Measurements from ENCODE around the gene FERMT3. TPM values are rescaled to one million over a fixed set of nuclear protein-coding genes. Genes with fewer than 3 reads are reported as not detected.

Gene FERMT3
- total and polyA plus RNA-seq, 2 of the 8 experiments (the other 6 are each of a cell fraction or from before 2014, with no cell fraction given), result 1.4 to 3.7 TPM

DNA sequence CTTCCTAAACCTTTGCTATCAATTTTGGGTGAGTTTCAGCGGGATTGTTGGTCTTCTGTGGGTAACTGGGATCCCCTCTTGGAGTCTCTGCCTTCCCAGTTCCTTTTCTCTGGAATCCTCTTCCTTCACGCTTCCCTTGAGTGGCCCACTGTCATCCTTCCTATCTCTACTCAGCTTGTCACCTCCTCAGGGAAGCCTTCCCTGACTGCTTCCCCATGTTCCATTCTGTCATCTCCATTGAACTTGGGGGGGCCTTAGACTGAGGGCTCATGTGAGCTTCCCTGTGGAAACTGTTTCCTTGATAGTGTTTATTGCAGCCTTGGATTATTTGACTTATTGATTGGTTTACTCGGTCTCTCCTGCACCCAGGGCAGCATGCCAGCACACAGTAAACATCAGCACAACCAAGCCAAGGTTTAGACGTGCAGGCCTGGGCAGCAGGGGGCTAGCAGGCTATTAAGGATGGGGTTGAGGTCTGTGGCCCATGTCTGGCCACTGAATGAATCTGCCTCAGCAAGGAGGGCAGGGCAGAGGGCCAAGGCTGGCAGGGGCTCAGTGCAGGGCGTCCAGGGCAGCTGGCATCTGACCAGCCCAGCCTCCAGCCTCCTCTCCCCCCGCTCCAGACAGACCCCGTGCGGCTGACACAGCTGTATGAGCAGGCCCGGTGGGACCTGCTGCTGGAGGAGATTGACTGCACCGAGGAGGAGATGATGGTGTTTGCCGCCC lies 12.3 kb downstream of the FERMT3 start (continued):
- TF ChIP-seq, protein P1, sequence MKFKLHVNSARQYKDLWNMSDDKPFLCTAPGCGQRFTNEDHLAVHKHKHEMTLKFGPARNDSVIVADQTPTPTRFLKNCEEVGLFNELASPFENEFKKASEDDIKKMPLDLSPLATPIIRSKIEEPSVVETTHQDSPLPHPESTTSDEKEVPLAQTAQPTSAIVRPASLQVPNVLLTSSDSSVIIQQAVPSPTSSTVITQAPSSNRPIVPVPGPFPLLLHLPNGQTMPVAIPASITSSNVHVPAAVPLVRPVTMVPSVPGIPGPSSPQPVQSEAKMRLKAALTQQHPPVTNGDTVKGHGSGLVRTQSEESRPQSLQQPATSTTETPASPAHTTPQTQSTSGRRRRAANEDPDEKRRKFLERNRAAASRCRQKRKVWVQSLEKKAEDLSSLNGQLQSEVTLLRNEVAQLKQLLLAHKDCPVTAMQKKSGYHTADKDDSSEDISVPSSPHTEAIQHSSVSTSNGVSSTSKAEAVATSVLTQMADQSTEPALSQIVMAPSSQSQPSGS (IDR thresholded peaks at IDR 0.05; ENCODE audit: low read length), result no peak
- TF ChIP-seq CREB1 (IDR thresholded peaks at IDR 0.05) (no peak), SP2 (IDR thresholded peaks at IDR 0.05; ENCODE audit: low read length) (no peak), MAFK (IDR thresholded peaks at IDR 0.05; ENCODE audit: low read depth, low read length) (no peak), BRCA1 (IDR thresholded peaks at IDR 0.05; ENCODE audit: low read depth, low read length) (no peak), CHD2 (IDR thresholded peaks at IDR 0.05; ENCODE audit: low read length) (no peak)

Measured in H1 (cell line).